ENCODE measurements around the gene THBS2.

- no peak for TF ChIP-seq SMC3 (IDR thresholded peaks at IDR 0.05; ENCODE audit: low read depth, low read length)
- TF ChIP-seq CTCF (conservative IDR thresholded peaks at IDR 0.05; ENCODE audit: low read depth, low read length) = no peak
- no peak for TF ChIP-seq POLR2A (IDR thresholded peaks at IDR 0.05; ENCODE audit: low read depth, low read length)
- TF ChIP-seq MAZ (IDR thresholded peaks at IDR 0.05; ENCODE audit: borderline replicate concordance, low read depth, low read length) = no peak
- no peak for TF ChIP-seq RAD21 (IDR thresholded peaks at IDR 0.05; ENCODE audit: low read length)
Measured at GRCh38 chr6:169271158-169271876, 17.7 kb upstream of the THBS2 start.
